HPDE6-E6E7 (cell line): Measurements from ENCODE around the gene C1QL2.

ENCODE experiments used
- DNase-seq: peaks from one replicate; pipeline ENCODE4 v3.0.0; 2011; ENCODE audit warnings: missing footprints; ENCODE audit errors: extremely low spot score

C1QL2 gene

GRCh38 chr2:119158563-119159347 lies at the start of gene C1QL2:
C1QL2 (minus strand) TSS chr2:119158751; CDS start chr2:119158269, 482 bp downstream.
- no peak for DNase-seq

GRCh38 chr2:119207447-119207846 lies 48.9 kb upstream of the C1QL2 start:
- DNase-seq = no peak

- DNase-seq = no peak
These were observed 47.6 kb upstream of the C1QL2 start for GRCh38 chr2:119206201-119206600.

- DNase-seq = no peak
These were observed 46.6 kb upstream of the C1QL2 start for GRCh38 chr2:119205001-119205706.

- DNase-seq = no peak
These were observed 46.0 kb upstream of the C1QL2 start for GRCh38 chr2:119204525-119204924.

- DNase-seq = no peak
These were observed 44.2 kb upstream of the C1QL2 start for GRCh38 chr2:119202610-119203310.

GRCh38 chr2:119201815-119202214 lies 43.3 kb upstream of the C1QL2 start:
- no peak for DNase-seq

GRCh38 chr2:119198240-119198840 lies 39.8 kb upstream of the C1QL2 start:
- DNase-seq = no peak

- DNase-seq = no peak
These were observed 39.1 kb upstream of the C1QL2 start for GRCh38 chr2:119197529-119198239.

- no peak for DNase-seq
These were observed 38.5 kb upstream of the C1QL2 start for GRCh38 chr2:119197126-119197405.

GRCh38 chr2:119196301-119197125 lies 38.0 kb upstream of the C1QL2 start:
- DNase-seq = no peak

GRCh38 chr2:119195887-119196286 lies 37.3 kb upstream of the C1QL2 start:
- no peak for DNase-seq

GRCh38 chr2:119195001-119195400 lies 36.5 kb upstream of the C1QL2 start:
- no peak for DNase-seq

- DNase-seq = no peak
These were observed 34.3 kb upstream of the C1QL2 start for GRCh38 chr2:119192893-119193292.

- DNase-seq = no peak
These were observed 32.0 kb upstream of the C1QL2 start for GRCh38 chr2:119190321-119191111.

GRCh38 chr2:119184512-119184911 lies 26.0 kb upstream of the C1QL2 start:
- DNase-seq = no peak

GRCh38 chr2:119181791-119182445 lies 23.4 kb upstream of the C1QL2 start:
- DNase-seq = no peak

- no peak for DNase-seq
These were observed 22.8 kb upstream of the C1QL2 start for GRCh38 chr2:119181391-119181790.

- no peak for DNase-seq
These were observed 22.3 kb upstream of the C1QL2 start for GRCh38 chr2:119180892-119181291.

GRCh38 chr2:119179991-119180390 lies 21.4 kb upstream of the C1QL2 start:
- DNase-seq = no peak
